Activated CD4-positive, CD25-positive, alpha-beta regulatory T cell treated with anti-CD3 and anti-CD28 coated beads, Interleukin-2, amount 50 U/mL, for 24 hours (primary cell): Measurements from ENCODE around the gene USP17L27.
"Not testable (repeated sequence)": the region's sequence is repeated elsewhere in the genome, so short reads cannot be mapped to it uniquely, and the experiment has no call there.

Experiments
- ATAC-seq, 2 donors: fragments of 150-1000 bp; cut with Tn5 transposase; one replicate each; pipeline ENCODE4 v1.10.0; 2021; ENCODE audit warnings: mild to moderate bottlenecking in 1 of 2, moderate library complexity in 1 of 2

The USP17L27 gene, protein sequence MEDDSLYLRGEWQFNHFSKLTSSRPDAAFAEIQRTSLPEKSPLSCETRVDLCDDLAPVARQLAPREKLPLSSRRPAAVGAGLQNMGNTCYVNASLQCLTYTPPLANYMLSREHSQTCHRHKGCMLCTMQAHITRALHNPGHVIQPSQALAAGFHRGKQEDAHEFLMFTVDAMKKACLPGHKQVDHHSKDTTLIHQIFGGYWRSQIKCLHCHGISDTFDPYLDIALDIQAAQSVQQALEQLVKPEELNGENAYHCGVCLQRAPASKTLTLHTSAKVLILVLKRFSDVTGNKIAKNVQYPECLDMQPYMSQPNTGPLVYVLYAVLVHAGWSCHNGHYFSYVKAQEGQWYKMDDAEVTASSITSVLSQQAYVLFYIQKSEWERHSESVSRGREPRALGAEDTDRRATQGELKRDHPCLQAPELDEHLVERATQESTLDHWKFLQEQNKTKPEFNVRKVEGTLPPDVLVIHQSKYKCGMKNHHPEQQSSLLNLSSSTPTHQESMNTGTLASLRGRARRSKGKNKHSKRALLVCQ

DNA sequence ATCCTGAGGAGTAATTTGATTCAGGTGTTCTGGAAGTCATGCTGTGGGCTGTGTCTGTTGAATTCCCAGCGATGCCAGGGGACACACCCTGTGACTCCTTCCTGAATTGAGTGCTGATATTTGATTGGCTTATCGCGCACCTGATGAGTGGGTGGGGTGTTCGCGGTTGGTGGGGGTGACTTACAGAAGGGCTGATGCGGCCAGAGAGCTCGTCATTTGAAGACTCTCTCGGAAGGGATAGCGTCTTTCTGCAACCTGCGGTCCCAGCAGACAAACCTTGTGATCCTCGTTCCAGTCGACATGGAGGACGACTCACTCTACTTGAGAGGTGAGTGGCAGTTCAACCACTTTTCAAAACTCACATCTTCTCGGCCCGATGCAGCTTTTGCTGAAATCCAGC, at the start of gene USP17L27:
Gene USP17L27, plus strand, starts transcription at position 301 of the 400 bp plus-strand sequence. Its CDS starts 0 bp downstream, at position 301.
- not testable (repeated sequence) for ATAC-seq

DNA sequence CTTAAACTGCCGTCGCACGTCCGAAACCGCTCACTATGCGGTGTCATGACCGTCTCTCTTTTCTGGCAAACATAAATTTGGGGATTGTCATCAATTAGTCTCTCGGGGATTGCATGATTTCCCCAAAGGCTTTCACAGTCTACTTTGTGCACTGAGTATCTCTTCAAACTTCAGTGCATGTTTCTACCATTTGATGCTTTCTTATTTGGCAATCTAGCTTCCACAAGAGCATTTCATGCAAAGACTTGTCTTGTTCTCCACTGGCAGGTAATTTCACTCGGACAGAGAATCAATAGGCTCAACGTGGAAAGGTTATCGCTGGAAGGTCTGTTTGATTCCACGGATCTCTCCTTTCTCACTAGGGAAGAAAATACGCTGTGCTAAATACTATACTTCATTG, 19.8 kb upstream of the USP17L27 start:
- ATAC-seq: not testable (repeated sequence)

DNA sequence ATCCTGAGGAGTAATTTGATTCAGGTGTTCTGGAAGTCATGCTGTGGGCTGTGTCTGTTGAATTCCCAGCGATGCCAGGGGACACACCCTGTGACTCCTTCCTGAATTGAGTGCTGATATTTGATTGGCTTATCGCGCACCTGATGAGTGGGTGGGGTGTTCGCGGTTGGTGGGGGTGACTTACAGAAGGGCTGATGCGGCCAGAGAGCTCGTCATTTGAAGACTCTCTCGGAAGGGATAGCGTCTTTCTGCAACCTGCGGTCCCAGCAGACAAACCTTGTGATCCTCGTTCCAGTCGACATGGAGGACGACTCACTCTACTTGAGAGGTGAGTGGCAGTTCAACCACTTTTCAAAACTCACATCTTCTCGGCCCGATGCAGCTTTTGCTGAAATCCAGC, 19.1 kb upstream of the USP17L27 start, which contains the start of gene USP17L24:
Gene USP17L24, plus strand, starts transcription at position 301 of the 400 bp plus-strand sequence. Its CDS starts 0 bp downstream, at position 301.
- not testable (repeated sequence) for ATAC-seq

DNA sequence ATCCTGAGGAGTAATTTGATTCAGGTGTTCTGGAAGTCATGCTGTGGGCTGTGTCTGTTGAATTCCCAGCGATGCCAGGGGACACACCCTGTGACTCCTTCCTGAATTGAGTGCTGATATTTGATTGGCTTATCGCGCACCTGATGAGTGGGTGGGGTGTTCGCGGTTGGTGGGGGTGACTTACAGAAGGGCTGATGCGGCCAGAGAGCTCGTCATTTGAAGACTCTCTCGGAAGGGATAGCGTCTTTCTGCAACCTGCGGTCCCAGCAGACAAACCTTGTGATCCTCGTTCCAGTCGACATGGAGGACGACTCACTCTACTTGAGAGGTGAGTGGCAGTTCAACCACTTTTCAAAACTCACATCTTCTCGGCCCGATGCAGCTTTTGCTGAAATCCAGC, 14.3 kb upstream of the USP17L27 start, which contains the start of gene USP17L25:
Gene USP17L25, plus strand, starts transcription at position 301 of the 400 bp plus-strand sequence. Its CDS starts 0 bp downstream, at position 301.
- not testable (repeated sequence) for ATAC-seq

DNA sequence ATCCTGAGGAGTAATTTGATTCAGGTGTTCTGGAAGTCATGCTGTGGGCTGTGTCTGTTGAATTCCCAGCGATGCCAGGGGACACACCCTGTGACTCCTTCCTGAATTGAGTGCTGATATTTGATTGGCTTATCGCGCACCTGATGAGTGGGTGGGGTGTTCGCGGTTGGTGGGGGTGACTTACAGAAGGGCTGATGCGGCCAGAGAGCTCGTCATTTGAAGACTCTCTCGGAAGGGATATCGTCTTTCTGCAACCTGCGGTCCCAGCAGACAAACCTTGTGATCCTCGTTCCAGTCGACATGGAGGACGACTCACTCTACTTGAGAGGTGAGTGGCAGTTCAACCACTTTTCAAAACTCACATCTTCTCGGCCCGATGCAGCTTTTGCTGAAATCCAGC, 9.6 kb upstream of the USP17L27 start, which contains the start of gene USP17L26:
Gene USP17L26, plus strand, starts transcription at position 301 of the 400 bp plus-strand sequence. Its CDS starts 0 bp downstream, at position 301.
- not testable (repeated sequence) for ATAC-seq

DNA sequence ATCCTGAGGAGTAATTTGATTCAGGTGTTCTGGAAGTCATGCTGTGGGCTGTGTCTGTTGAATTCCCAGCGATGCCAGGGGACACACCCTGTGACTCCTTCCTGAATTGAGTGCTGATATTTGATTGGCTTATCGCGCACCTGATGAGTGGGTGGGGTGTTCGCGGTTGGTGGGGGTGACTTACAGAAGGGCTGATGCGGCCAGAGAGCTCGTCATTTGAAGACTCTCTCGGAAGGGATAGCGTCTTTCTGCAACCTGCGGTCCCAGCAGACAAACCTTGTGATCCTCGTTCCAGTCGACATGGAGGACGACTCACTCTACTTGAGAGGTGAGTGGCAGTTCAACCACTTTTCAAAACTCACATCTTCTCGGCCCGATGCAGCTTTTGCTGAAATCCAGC, 4.8 kb upstream of the USP17L27 start, which contains the start of gene USP17L5:
Gene USP17L5, plus strand, starts transcription at position 301 of the 400 bp plus-strand sequence. Its CDS starts 0 bp downstream, at position 301.
- ATAC-seq: not testable (repeated sequence)

DNA sequence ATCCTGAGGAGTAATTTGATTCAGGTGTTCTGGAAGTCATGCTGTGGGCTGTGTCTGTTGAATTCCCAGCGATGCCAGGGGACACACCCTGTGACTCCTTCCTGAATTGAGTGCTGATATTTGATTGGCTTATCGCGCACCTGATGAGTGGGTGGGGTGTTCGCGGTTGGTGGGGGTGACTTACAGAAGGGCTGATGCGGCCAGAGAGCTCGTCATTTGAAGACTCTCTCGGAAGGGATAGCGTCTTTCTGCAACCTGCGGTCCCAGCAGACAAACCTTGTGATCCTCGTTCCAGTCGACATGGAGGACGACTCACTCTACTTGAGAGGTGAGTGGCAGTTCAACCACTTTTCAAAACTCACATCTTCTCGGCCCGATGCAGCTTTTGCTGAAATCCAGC, 4.6 kb downstream of the USP17L27 start, which contains the start of gene USP17L28:
Gene USP17L28, plus strand, starts transcription at position 301 of the 400 bp plus-strand sequence. Its CDS starts 0 bp downstream, at position 301.
- ATAC-seq: not testable (repeated sequence)

DNA sequence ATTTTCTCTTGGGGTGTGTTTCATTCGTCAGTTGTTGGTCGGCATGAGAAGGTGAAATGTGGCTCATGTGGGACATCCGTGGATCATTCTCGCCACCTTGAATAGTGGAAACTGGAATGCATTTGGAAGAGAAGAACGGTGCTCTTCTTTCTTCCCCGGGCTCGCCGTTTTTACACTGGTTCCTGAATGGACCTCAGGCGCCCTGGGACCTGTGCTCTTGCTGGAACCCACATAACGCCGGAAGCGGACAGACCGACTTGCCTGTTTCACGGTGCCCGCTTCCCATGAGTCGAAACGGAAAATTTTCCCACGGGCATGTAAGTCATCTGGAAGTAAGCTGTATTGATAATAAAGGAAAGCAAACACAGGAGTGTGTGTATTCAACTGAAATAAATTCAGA, 6.9 kb downstream of the USP17L27 start:
- ATAC-seq: not testable (repeated sequence)

DNA sequence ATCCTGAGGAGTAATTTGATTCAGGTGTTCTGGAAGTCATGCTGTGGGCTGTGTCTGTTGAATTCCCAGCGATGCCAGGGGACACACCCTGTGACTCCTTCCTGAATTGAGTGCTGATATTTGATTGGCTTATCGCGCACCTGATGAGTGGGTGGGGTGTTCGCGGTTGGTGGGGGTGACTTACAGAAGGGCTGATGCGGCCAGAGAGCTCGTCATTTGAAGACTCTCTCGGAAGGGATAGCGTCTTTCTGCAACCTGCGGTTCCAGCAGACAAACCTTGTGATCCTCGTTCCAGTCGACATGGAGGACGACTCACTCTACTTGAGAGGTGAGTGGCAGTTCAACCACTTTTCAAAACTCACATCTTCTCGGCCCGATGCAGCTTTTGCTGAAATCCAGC, 9.4 kb downstream of the USP17L27 start, which contains the start of gene USP17L29:
Gene USP17L29, plus strand, starts transcription at position 301 of the 400 bp plus-strand sequence. Its CDS starts 0 bp downstream, at position 301.
- not testable (repeated sequence) for ATAC-seq

DNA sequence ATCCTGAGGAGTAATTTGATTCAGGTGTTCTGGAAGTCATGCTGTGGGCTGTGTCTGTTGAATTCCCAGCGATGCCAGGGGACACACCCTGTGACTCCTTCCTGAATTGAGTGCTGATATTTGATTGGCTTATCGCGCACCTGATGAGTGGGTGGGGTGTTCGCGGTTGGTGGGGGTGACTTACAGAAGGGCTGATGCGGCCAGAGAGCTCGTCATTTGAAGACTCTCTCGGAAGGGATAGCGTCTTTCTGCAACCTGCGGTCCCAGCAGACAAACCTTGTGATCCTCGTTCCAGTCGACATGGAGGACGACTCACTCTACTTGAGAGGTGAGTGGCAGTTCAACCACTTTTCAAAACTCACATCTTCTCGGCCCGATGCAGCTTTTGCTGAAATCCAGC, 18.9 kb downstream of the USP17L27 start, which contains the start of gene USP17L30:
Gene USP17L30, plus strand, starts transcription at position 301 of the 400 bp plus-strand sequence. Its CDS starts 0 bp downstream, at position 301.
- ATAC-seq: not testable (repeated sequence)

DNA sequence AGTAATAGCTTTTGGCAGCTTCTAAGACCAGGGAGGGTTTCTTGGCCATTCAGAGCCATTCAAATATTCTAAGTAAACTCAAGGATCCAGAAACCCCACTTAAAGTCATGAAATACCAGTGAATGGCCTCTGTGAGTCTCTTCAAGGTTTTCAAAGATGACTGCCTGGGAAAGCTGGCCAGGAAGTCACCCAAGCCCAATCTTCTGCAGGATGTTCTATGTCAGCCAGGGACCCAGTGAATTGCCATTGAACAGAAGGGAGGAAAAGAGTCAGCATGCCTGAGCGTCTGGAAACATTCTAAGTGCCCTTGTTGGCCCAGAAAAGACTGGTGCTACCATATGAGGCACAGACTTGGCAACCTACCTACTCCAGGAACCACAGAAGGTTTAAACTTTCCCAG, 35.9 kb downstream of the USP17L27 start:
- ATAC-seq: not testable (repeated sequence)

DNA sequence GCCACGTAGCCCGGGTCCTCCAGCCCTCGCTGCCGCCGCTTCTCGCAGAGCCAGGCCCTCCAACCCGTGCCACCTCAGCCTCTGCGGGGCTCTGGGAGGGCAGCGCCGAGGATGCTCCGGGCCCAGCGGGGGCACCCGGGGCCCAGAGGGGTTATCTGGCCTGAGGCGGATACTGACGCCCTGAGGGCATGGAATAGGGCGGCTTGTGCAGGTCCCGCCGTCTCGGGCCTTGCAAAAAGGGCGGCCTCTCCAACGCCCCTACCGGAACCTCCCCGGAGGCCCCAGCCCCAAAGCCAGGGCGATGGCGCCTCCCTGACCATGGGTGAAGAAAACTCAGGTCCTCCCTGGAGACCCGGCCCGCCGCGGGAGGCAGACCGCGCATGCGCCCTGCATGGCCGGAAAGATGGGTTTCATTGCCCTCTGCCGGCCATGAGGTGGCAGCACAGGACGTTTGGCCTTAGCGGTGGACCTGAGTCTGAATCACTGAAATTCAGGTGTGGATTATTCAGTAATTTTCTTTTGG, 37.1 kb downstream of the USP17L27 start:
- ATAC-seq: peak in 1 of 2 donors; percentile 38

DNA sequence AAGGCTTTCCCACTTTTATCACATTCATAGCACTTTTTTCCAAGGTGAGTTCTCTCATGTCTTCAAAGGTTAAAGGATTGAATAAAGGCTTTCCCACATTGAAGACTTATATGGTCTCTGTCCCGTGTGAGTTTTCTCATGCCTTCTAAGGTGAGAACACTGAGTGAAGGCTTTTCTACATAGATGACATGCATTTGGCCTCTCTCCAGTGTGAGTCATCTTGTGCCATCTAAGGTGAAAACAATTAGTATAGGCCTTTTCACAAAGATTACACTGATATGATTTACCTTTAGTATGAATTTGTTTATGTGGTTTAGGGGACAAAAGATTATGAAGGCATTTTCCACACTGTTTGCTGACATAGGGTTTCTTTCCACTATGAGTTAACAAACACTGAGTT, 40.2 kb downstream of the USP17L27 start:
- no peak for ATAC-seq

DNA sequence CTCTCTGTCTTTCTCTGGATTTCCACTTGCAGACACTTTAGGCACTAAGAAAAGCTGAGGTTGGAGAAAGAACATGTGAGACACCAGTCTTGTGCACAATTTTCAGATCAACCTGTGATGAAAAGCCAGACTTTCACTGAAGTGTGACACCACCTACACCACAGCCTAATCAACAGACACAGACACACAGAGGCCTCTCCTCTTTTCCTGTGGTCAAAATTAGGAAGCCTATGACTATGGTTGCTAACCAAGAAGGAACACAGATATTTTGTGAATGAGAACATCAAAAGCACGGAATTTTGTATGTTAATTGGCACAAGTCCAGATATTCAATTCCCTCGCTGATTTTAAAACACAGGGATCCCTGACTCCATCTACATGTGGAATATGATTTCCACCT, 45.1 kb downstream of the USP17L27 start:
- ATAC-seq: not testable (repeated sequence)
